ENCODE results near the gene MBOAT2.

DNA sequence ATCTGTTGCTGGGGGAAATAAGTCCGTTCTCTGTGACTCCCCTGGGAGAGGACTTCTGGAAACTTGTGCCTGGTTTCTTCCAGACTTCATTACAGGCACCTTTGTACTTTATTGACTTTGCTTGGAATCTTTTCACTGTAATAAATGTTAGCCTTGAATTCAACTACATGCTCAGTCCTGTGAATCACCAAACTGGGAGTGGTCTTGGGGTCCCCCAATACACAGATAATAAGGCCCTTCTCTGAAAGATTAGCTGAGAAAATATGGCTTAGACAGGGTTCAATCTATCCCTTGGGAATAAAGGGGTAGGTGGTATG lies 117.3 kb downstream of the MBOAT2 start:
- no peak for TF ChIP-seq CTCF (conservative IDR thresholded peaks at IDR 0.05; ENCODE audit: low read depth, low read length)
- no peak for TF ChIP-seq EZH2 (IDR thresholded peaks at IDR 0.05; ENCODE audit: borderline replicate concordance, low read depth, low read length, poor library complexity, severe bottlenecking)
